MM.1S (cell line): Measurements from ENCODE around the gene RHOT1.

Source experiments
- CTCF ChIP-seq: fragments of 300-600 bp; sonication (generic); IDR thresholded peaks from 2 replicates; pipeline ENCODE4 v1.5.1; 2016; ENCODE audit warnings: antibody characterized with exemption, low read length, mixed read lengths
- EZH2 ChIP-seq: fragments of 300-600 bp; sonication (generic); optimal IDR thresholded peaks from 2 replicates; pipeline ENCODE3; 2017; ENCODE audit warnings: low read depth, mild to moderate bottlenecking, antibody characterized with exemption, low read length, mixed read lengths
- EZH2phosphoT487 ChIP-seq: fragments of 300-600 bp; sonication (generic); IDR thresholded peaks from 2 replicates; pipeline ENCODE4 v1.6.1; 2018; ENCODE audit warnings: antibody characterized with exemption, low read length

DNA sequence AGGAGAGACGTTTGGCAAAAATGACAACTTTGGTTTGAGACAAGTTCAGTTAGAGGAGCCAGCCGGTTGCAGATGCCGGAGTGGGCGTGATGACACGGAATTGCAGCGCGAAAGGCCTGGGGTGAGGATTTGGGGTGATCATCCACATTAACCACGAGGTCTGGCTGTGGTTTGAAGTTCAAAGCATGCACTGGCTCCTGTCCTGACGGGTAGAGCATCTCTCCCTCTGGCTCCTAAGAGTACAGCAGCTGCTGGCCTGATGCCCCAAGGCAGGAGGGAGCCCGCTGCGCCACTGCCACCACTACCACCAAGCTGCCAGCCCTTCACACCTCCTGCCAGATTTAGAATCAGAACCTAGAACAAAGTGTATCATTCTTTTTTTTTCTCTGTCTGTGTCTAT is 127.1 kb downstream of the RHOT1 start:
- TF ChIP-seq CTCF, result no peak
- TF ChIP-seq EZH2, result no peak
- no peak for TF ChIP-seq EZH2phosphoT487
